GM21723 (cell line): ENCODE data around the gene ADAMTS13.
"Not testable (repeated sequence)": the region's sequence is repeated elsewhere in the genome, so short reads cannot be mapped to it uniquely, and the experiment has no call there.

Experiments used
- ATAC-seq: cut with Tn5 transposase; IDR thresholded peaks from one replicate; pipeline ENCODE4 v1.9.1; 2021; ENCODE audit warnings: mild to moderate bottlenecking, moderate library complexity; ENCODE audit not compliant: unreplicated experiment

ADAMTS13 gene

DNA sequence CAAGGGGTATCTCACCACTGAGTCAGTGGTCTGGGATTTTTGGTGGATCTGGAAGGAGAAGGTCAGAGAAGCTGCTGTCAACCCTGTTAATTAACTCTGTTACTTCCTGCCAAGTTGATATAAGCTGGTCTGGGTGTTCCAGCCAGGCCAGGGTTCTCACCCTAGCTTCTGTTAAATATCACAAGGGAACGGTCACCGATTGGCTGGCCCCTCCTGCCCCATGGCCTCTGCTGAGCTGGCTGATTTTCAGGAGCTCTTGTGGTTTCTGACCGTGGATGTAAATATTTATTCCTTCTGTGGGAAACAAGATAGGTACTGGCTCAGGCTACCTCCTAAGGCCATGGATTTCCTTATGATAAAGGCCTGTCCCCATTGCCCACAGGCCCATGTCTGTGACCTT is 1.0 kb downstream of the ADAMTS13 start:
- ATAC-seq = no peak

DNA sequence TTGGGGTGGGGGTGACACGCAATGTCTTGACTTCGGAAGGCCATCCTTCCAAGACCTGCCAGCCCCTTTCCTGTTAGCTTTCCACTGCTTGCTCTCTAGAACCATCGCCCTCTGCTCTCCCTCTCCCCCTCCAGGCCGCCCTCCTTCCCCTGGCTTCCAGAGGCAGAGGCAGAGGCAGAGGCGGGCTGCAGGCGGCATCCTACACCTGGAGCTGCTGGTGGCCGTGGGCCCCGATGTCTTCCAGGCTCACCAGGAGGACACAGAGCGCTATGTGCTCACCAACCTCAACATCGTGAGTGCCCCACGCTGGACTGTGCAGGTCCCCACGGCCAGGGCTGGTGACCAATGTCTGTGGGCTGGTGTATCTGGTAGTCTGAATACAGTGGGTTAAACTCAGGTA is 2.0 kb downstream of the ADAMTS13 start:
- ATAC-seq = no peak

DNA sequence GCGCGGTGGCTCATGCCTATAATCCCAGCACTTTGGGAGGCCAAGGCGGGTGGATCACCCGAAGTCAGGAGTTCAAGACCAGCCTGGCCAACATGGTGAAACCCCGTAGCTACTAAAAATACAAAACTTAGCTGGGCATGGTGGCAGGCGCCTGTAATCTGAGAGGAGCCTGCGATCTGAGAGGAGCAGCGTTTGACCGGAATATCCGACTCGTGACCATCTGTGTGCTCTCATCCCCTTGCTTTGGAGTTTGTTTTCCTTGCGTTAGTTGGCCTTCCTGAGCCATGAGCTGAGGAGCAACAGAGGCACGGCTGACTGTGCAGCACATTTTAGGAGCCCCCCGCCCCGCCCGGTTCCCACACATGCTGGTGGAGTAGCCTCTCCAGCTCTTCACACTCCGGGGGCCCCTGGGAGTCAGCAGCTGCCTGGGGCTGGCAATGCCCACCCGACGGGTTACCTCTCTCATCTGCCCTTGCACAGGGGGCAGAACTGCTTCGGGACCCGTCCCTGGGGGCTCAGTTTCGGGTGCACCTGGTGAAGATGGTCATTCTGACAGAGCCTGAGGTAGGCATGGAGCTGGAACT is 3.0 kb downstream of the ADAMTS13 start:
- ATAC-seq = no peak

DNA sequence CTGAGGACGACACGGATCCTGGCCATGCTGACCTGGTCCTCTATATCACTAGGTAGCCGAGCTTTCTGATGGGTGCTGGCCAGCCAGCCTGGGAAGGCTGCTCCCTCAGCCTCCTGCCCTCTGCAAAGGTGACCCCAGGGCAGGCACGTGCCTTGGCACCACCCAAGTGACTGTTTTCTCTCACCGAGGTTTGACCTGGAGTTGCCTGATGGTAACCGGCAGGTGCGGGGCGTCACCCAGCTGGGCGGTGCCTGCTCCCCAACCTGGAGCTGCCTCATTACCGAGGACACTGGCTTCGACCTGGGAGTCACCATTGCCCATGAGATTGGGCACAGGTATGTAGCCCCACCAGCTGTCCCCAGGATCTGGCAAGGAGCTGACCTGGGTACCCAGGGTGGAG is 3.8 kb downstream of the ADAMTS13 start:
- ATAC-seq = no peak

DNA sequence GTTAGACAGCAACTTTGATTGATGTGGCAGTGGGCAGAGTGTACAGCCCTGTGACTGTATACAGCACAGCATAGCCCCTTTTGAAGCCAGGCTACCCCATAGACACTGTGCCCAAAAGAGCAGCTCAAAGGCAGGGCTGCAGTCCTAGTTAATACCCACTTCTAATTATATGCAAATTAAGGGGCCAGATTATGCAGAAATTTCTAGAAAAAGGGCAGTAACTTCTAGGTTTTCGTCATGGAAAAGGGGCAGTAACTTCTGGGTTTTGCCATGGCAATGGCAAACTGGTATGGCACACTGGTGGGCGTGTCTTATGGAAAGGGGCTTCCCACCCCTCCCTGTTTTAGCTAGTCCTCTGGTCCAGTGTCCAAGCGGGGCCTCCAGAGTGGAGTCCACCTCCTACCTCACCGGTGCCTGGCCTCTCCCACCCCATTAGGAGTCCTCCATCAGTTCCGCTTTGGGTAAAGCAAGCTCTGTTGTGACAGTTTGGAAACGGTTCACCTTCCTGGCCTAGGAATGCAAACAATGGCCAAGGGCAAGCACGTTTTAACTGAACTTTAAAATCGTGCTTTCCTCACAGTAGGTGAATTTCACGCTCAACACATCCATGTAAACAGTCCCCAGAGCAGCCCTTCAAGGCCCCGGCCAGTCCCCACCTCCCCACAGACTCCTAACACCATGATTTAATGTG is 5.6 kb downstream of the ADAMTS13 start:
- no peak for ATAC-seq

DNA sequence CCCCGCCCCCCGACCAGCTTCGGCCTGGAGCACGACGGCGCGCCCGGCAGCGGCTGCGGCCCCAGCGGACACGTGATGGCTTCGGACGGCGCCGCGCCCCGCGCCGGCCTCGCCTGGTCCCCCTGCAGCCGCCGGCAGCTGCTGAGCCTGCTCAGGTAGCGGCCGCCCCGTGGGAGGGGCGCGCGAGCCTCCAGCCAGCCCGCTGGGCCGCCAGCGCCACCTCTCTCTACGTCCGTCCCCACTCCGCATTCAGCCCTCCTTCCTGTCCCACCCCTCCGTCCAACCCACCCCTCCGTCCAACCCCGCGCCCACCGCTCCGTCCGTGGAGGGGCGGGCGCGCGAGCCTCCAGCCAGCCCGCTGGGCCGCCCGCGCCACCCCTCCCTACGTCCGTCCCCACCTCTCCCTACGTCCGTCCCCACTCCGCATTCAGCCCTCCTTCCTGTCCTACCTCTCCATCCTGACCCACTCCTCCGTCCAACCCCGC is 6.5 kb downstream of the ADAMTS13 start:
- no peak for ATAC-seq

DNA sequence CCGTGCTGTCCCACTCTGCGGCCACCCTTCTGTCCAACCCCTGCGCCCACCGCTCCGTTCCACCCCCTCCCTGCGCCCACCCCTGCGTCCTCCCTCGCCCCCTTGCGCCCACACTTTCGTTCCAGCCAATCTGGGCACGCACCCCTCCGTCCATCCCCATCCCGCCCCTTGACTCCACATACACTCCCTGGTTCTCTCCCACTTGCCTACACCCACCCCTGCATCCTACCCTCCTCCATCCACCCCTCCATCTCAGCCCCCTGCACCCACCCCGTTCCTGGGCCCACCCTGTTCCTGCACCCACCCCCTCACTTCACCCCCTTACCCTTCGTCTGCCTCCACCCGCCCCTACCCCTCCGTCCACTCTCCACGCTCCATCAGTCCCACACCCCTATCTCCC is 7.0 kb downstream of the ADAMTS13 start:
- ATAC-seq = no peak

DNA sequence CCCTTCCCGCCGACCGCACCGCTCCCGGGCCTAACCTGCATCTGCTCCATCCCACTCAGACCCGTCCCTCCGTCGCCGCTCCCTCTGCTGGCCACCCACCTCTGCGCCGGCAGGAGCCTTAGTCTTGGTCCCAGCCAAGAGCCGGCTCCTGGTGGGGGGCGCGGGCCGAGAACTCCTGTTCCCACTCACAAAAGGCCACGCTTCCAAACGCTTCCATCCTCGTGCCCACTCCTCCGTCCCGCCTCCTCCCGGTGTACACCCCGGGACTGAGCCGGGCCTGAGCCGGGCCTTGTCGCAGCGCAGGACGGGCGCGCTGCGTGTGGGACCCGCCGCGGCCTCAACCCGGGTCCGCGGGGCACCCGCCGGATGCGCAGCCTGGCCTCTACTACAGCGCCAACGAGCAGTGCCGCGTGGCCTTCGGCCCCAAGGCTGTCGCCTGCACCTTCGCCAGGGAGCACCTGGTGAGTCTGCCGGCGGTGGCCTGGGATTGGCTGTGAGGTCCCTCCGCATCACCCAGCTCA is 7.5 kb downstream of the ADAMTS13 start:
- ATAC-seq = no peak

DNA sequence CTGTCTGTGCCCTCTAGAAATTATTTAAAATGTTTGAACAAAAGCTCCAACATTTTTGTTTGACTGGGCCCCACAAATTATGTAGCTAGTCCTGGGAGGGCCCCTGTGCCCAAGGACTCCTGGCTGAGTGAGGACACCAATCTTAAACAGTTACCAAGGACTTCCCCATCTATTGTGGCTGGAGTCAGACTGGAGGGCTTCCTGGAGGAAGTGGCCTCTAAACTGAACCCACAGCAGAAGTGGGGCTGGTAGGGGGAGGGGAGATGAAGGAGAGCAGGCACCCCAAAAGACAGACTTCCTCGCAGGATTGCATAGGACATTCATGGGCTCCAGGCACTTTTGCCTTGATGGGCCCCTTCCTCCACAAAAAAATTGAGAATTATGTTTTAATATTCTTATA is 8.1 kb downstream of the ADAMTS13 start:
- no peak for ATAC-seq

DNA sequence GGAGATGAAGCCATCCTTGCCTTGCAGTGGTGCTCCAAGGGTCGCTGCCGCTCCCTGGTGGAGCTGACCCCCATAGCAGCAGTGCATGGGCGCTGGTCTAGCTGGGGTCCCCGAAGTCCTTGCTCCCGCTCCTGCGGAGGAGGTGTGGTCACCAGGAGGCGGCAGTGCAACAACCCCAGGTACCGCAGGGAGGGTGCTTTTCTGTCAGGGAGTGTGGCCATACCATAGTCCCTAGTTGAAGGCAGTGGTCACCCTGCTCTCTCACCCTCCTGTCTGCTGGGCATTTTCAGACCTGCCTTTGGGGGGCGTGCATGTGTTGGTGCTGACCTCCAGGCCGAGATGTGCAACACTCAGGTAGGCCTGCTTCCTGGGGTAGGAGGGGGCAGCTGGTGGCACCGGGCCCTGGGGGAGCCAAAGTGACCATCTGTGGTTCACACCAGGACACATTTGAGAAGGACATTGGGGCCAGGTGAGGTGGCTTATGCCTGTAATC is 11.2 kb downstream of the ADAMTS13 start:
- no peak for ATAC-seq

DNA sequence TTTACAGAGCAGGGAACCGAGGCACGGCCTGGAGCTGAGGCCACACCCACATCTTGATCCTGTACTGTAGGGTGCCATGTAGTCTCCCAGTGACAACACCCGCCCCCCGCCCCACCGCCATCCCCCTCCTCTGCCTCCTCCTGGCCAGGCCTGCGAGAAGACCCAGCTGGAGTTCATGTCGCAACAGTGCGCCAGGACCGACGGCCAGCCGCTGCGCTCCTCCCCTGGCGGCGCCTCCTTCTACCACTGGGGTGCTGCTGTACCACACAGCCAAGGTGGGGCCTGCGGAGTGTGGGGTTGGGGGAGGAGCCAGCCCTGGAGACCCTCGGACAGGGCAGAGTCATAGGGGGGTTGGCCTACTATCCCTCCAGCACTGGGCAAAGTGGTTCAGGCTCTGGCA is 14.5 kb downstream of the ADAMTS13 start:
- ATAC-seq = no peak

DNA sequence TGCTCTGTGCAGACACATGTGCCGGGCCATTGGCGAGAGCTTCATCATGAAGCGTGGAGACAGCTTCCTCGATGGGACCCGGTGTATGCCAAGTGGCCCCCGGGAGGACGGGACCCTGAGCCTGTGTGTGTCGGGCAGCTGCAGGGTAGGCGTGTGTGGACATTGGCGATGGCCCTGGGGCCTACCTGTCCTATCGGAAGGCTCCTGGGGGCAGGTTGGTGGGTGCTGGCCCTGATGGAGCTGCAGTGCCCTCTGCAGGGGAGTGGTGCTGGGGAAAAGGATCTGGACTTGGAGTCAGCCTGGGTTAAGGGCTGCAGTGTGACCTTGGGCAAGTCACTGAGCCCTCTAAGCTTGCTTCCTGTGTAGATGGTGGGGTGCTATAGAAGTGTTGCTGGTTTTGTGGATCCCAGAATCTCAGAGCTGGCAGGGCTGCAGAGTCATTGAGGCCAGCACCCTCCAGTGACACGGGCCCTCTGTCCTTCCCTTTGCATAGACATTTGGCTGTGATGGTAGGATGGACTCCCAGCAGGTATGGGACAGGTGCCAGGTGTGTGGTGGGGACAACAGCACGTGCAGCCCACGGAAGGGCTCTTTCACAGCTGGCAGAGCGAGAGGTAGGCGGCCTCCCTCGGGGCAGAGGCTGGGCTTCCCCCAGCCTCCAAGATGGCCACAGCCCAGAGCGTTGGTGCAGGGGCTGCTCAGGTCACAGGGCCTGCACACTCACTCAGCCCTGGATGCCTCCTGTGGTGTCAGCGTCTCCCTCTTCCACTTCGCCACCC is 15.8 kb downstream of the ADAMTS13 start:
- ATAC-seq = no peak

DNA sequence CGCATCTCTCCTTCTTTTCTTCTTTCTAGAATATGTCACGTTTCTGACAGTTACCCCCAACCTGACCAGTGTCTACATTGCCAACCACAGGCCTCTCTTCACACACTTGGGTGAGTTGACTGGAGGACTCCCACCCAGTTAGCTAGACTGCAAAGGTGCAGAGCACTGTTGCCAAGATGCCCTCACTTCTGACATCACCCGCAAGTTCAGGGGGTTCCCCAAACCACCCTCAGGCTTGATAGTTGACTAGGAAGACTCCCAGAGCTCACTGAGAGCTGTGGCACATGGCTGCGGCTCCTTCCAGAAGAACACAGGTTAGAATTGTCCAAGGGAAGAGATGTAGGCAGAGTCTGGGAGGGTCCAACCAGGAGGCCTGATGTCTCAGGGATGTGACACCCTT is 17.2 kb downstream of the ADAMTS13 start:
- no peak for ATAC-seq

DNA sequence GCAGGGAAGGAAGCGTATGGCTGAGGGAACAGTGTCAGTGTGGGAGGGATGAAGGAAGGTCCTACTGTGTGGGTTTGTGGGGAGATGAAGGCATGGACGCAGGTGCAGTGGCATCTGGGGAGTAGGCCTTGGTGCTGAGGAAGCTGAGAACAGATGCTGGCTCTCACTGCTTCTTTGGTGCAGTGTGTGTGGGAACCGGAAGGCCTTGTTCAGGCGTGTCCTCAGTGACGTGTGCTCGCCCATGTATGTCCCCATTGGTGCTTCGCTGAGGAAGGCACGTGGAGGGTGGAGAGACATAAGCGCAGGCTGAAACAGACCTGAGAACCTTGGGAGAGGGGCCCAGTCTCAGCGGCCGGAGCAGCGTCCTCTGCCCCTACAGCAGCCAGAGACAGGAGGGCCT is 18.7 kb downstream of the ADAMTS13 start:
- ATAC-seq = no peak

DNA sequence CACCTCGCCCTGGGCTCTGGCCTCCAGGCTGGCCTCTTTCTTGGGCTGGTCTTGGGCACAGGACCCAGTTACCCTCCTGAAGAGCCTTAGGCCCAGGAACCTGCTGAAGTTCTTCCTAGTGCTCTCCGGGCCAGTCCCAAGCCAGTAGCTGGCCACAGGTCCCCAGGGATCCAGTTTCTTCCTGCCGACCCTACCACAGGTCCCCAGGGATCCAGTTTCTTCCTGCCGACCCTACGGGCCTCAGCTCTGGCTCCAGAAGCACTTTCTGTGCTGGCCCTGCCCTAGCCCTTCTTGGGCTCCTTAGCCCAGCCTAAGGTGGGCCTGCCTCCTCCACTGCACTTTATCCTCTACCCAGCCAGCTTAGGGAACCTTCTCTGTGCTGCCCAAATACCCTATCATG is 19.4 kb downstream of the ADAMTS13 start:
- ATAC-seq = no peak

DNA sequence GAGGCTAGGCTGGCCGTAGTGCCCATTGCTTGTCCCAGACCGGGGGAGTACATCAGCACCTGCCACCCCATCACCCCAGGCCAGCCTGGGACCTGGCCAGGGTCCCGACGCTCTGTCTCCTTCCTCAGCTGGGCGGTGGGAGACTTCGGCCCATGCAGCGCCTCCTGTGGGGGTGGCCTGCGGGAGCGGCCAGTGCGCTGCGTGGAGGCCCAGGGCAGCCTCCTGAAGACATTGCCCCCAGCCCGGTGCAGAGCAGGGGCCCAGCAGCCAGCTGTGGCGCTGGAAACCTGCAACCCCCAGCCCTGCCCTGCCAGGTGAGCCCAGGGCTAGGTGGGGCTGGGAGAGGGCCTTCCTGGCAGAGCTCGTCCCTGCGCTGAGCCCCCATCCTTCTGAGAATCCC is 21.1 kb downstream of the ADAMTS13 start:
- no peak for ATAC-seq

DNA sequence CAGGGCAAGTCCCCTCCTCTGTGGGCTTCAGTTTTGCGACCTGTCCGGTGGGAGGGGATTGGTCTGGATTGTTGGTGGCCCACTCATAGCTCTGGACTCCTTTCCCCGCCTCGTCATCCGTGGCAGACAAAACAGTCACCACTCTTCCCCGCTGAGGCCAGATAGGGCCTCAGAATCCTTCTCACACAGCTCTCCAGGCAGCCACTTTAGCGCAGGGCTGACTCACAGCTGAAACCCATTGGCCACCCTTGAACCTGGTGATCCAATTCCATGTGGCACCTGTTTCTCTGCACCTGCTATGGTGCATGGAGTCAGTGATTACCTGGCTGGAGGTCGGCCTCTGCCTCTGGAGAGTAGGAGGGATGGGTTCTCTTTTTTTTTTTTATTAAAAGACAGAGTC is 21.8 kb downstream of the ADAMTS13 start:
- ATAC-seq = no peak

DNA sequence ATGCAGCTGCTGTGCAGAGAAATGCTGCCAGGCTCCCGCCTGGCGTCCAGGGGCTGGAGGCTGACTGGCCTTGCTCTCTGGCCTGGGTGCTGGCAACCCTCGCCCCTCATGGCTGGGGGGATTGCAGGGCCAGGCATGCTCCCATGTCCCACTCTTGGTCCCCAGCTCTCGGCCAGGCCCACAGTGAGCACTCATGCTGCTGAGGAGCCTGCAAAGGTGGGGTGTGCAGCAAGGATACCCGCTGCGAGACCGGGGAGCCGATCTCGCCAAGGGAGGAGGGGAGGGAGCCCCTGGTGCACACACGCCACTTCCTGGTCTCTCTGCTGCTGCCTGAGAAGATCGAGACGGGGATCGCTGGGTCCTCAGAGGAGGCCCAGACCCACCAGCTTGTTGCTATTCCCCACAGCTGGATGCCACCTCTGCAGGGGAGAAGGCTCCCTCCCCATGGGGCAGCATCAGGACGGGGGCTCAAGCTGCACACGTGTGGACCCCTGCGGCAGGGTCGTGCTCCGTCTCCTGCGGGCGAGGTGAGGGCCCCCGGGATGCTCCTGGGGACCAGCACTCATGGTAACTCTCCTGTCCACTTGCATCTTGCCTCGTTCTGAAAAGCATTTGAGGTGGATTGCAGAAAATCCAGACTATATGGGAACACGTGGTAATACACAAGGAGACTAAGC is 23.3 kb downstream of the ADAMTS13 start:
- no peak for ATAC-seq

DNA sequence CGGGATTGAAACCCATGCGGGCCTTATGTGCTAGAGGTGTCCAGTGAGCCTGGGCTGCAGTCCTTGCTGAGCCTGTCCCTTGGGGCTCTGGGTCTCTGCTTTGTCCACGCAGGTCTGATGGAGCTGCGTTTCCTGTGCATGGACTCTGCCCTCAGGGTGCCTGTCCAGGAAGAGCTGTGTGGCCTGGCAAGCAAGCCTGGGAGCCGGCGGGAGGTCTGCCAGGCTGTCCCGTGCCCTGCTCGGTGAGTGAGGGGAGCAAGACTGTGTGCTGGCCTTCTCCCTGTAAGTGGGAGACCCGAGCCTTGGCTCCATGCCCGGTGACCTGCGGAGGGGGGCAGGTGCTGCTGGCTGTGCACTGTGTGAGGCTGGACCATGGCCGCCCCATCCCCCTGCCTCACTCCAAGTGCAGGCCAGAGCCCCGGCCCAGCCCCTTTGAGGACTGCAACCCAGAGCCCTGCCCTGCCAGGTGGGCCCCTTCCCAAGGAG is 26.4 kb downstream of the ADAMTS13 start:
- no peak for ATAC-seq

DNA sequence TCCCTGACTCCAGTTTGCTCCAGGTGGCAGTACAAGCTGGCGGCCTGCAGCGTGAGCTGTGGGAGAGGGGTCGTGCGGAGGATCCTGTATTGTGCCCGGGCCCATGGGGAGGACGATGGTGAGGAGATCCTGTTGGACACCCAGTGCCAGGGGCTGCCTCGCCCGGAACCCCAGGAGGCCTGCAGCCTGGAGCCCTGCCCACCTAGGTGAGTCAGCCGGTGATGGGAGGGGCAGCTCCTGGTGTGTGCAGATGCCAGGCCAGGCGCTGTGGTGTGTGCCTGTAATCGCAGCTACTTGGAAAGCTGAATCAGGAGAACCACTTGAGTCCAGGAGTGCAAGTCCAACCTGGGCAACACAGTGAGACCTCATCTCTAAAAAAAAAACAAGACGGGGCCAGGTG is 27.6 kb downstream of the ADAMTS13 start:
- ATAC-seq = no peak

DNA sequence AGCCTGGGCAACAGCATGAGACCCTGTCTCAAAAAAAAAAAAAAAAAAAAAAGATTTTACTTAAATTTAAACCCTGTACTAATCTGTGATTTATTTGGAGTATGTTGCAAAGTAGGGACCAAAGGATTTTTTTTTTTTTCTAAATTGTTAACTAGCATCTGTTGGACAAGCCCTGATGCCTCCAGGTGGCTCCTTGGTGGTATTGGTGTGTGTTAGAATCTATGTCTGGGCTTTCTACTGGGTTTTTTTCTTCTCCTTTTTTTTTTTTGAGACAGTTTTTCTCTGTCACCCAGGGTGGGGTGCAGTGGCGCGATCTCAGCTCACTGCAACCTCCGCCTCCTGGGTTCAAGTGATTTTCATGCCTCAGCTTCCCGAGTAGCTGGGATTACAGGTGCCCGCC is 29.7 kb downstream of the ADAMTS13 start:
- not testable (repeated sequence) for ATAC-seq
